ENCODE measurements around the gene ERCC2.

- TF ChIP-seq FOXM1 (IDR thresholded peaks at IDR 0.05; ENCODE audit: borderline replicate concordance, low read depth) (no peak), TAF1 (IDR thresholded peaks at IDR 0.05; ENCODE audit: low read depth) (no peak), EP300 (IDR thresholded peaks at IDR 0.05; ENCODE audit: borderline replicate concordance) (no peak), REST (IDR thresholded peaks at IDR 0.05; ENCODE audit: low read depth) (no peak), RAD21 (IDR thresholded peaks at IDR 0.05; ENCODE audit: low read depth) (no peak)
Measured at GRCh38 chr19:45391871-45392665, 21.7 kb upstream of the ERCC2 start.
